Adrenal gland (tissue), 5 donors: ENCODE results near the gene VWC2L.

Experiments used
- CTCF ChIP-seq, 6 experiments: fragments of 450-650 bp in 4 of 6; fragments of 200-600 bp in 2 of 6; sonication (generic) in 1 of 6; IDR thresholded peaks; 1 replicate in 5 of 6; 2 replicates in 1 of 6; pipeline versions ENCODE4 v1.5.1 to v1.8.0; 2016 to 2021; ENCODE audit warnings: antibody characterized with exemption in 6 of 6, mild to moderate bottlenecking in 2 of 6, moderate library complexity in 1 of 6
- POLR2A ChIP-seq, 2 donors: fragments of 450-650 bp; IDR thresholded peaks; one replicate each; pipeline ENCODE4 v1.6.1; 2017; ENCODE audit warnings: antibody characterized with exemption in 2 of 2, mild to moderate bottlenecking in 2 of 2, moderate library complexity in 1 of 2
- donor health status: DM: no; HTN: no; CAD: no.

- TF ChIP-seq CTCF (IDR thresholded peaks at IDR 0.05), result no peak
- TF ChIP-seq POLR2A (IDR thresholded peaks at IDR 0.05), result no peak
These were observed 9.3 kb upstream of the VWC2L start for GRCh38 chr2:214401580-214401979.
